GM23338 (cell line): Measurements from ENCODE around the gene MPRIP.

Source experiments
- CREB1 ChIP-seq: fragments of 250-450 bp; sonication (Bioruptor Pico); IDR thresholded peaks from 2 replicates; pipeline ENCODE4 v1.5.0; 2020; ENCODE audit warnings: low read depth, mild to moderate bottlenecking, moderate library complexity
- CTCF ChIP-seq, 2 experiments: fragments of 200-600 bp in 1 of 2; sonication (generic) in 1 of 2; conservative IDR thresholded peaks; 2 replicates each; pipeline versions ENCODE4 v1.5.1 to v1.6.1; 2016 to 2017; ENCODE audit warnings: antibody characterized with exemption in 2 of 2, low read depth in 2 of 2, mild to moderate bottlenecking in 2 of 2, moderate library complexity in 1 of 2
- EZH2phosphoT487 ChIP-seq: fragments of 200-600 bp; sonication (generic); IDR thresholded peaks from one replicate; pipeline ENCODE4 v1.8.1; 2018; ENCODE audit warnings: antibody characterized with exemption; ENCODE audit not compliant: unreplicated experiment
- POLR2AphosphoS5 ChIP-seq: IDR thresholded peaks from 2 replicates; pipeline ENCODE4 v1.6.1; 2016; ENCODE audit warnings: antibody characterized with exemption, low read depth
- REST ChIP-seq: IDR thresholded peaks from one replicate; pipeline ENCODE4 v1.6.1; 2018; ENCODE audit warnings: antibody characterized with exemption; ENCODE audit not compliant: unreplicated experiment
- STAT1 ChIP-seq: IDR thresholded peaks from one replicate; pipeline ENCODE4 v1.6.1; 2016; ENCODE audit warnings: antibody characterized with exemption; ENCODE audit not compliant: unreplicated experiment

- TF ChIP-seq EZH2phosphoT487 (no peak), CTCF (conservative IDR thresholded peaks at IDR 0.05; ENCODE audit: low read depth in 2 of 2) (no peak), POLR2AphosphoS5 (no peak), STAT1 (no peak), REST (no peak), CREB1 (CRISPR knock-in tag) (no peak)
Observed at GRCh38 chr17:17180141-17180603, 137.9 kb downstream of the MPRIP start.
